Measurements from ENCODE around the gene PRDM16. TPM values are rescaled to one million over a fixed set of nuclear protein-coding genes. Genes with fewer than 3 reads are reported as not detected.
"Not testable (repeated sequence)": the region's sequence is repeated elsewhere in the genome, so short reads cannot be mapped to it uniquely, and the experiment has no call there.

Gene PRDM16
- total RNA-seq, 1 experiment from 2014 or later = 6.1 TPM

GRCh38 chr1:3087049-3087448, 18.0 kb downstream of the PRDM16 start:
- no peak overlapping the region for H3K9ac ChIP-seq (ENCODE audit: low read length)
- no peaks in the 10 kb centered on the region for H3K9me3 ChIP-seq (ENCODE audit: control insufficient read depth in 1 of 2, insufficient read depth in 1 of 2, low read depth in 1 of 2, low read length in 2 of 2)
- H3K27me3 ChIP-seq (ENCODE audit: insufficient read depth, low read length) = no peaks in the 10 kb centered on the region
- no peak for ATAC-seq
- H3K4me3 ChIP-seq (replicated peaks in 1 of 2; ENCODE audit: low read depth in 1 of 2, low read length in 2 of 2) = no peak overlapping the region
- H3K4me1 ChIP-seq (ENCODE audit: control insufficient read depth in 1 of 2, insufficient read depth in 2 of 2, low read length in 2 of 2) = no peaks in the 10 kb centered on the region
- ChIA-PET CTCF (no interaction called here), POLR2A (no interaction called here), RAD21 (ENCODE audit: low non-redundant PET in 1 of 2, low total read pairs in 2 of 2, uncharacterized antibody in 2 of 2, unreplicated experiment in 2 of 2) (no interaction called here)
- H3K9me2 ChIP-seq (ENCODE audit: insufficient read depth) = no peaks in the 10 kb centered on the region
- H3K36me3 ChIP-seq (ENCODE audit: control insufficient read depth in 1 of 2, insufficient read depth in 2 of 2, low read length in 2 of 2) = no peaks in the 10 kb centered on the region
- no peak overlapping the region for H3K27ac ChIP-seq (ENCODE audit: low read depth, low read length)
- H3K79me2 ChIP-seq (ENCODE audit: insufficient read depth, low read length) = no peaks in the 10 kb centered on the region
- H2AFZ ChIP-seq (ENCODE audit: low read depth, low read length, poor library complexity, severe bottlenecking) = no peak overlapping the region
- intact Hi-C loops (cut with micrococcal nuclease) = no loop called here
- no peak for DNase-seq (ENCODE audit: low read depth, low spot score)
- BruUV-seq (replicated peaks) = no TSS peak
- no peaks in the 10 kb centered on the region for H4K20me1 ChIP-seq (ENCODE audit: insufficient read depth)
- no peak for TF ChIP-seq POLR2A (IDR thresholded peaks at IDR 0.05; ENCODE audit: borderline replicate concordance, extremely low read depth, insufficient read depth, insufficient read length)
- TF ChIP-seq SRF (IDR thresholded peaks at IDR 0.05; ENCODE audit: low read depth) = no peak
- no peak for TF ChIP-seq ATF3 (IDR thresholded peaks at IDR 0.05)
- TF ChIP-seq CTCF (IDR thresholded peaks at IDR 0.05 in 2 of 3, conservative IDR thresholded peaks at IDR 0.05 in 1 of 3; ENCODE audit: borderline replicate concordance in 1 of 3, insufficient read depth in 1 of 3, low read depth in 2 of 3, low read length in 2 of 3) = no peak
- TF ChIP-seq RAD21 (IDR thresholded peaks at IDR 0.05; ENCODE audit: low read depth) = no peak
- no peak for TF ChIP-seq ZFX (IDR thresholded peaks at IDR 0.05)
- H3K4me2 ChIP-seq (ENCODE audit: low read length) = no peak overlapping the region

- POLR2A ChIA-PET; H2AFZ ChIP-seq (ENCODE audit: low read depth, low read length, poor library complexity, severe bottlenecking); RAD21 ChIA-PET (ENCODE audit: low non-redundant PET in 1 of 2, low total read pairs in 2 of 2, uncharacterized antibody in 2 of 2, unreplicated experiment in 2 of 2); H3K27ac ChIP-seq (ENCODE audit: low read depth, low read length); H3K9ac ChIP-seq (ENCODE audit: low read length); H3K36me3 ChIP-seq (ENCODE audit: control insufficient read depth in 1 of 2, insufficient read depth in 2 of 2, low read length in 2 of 2); H3K9me2 ChIP-seq (ENCODE audit: insufficient read depth); DNase-seq (ENCODE audit: low read depth, low spot score); H3K27me3 ChIP-seq (ENCODE audit: insufficient read depth, low read length); H3K4me1 ChIP-seq (ENCODE audit: control insufficient read depth in 1 of 2, insufficient read depth in 2 of 2, low read length in 2 of 2); H3K9me3 ChIP-seq (ENCODE audit: control insufficient read depth in 1 of 2, insufficient read depth in 1 of 2, low read depth in 1 of 2, low read length in 2 of 2); H3K79me2 ChIP-seq (ENCODE audit: insufficient read depth, low read length); intact Hi-C loops (cut with micrococcal nuclease); CTCF ChIA-PET; H4K20me1 ChIP-seq (ENCODE audit: insufficient read depth); H3K4me2 ChIP-seq (ENCODE audit: low read length); H3K4me3 ChIP-seq (replicated peaks in 1 of 2; ENCODE audit: low read depth in 1 of 2, low read length in 2 of 2); ATAC-seq; BruUV-seq (replicated peaks): not testable (repeated sequence)
These were observed 19.1 kb downstream of the PRDM16 start for GRCh38 chr1:3087946-3088668.
